HG03521 (cell line): Measurements from ENCODE around the gene FAIM2.

ENCODE experiments used
- ATAC-seq: cut with Tn5 transposase; IDR thresholded peaks from one replicate; pipeline ENCODE4 v1.9.1; 2021; ENCODE audit warnings: mild to moderate bottlenecking, moderate library complexity; ENCODE audit not compliant: unreplicated experiment

The FAIM2 gene

DNA sequence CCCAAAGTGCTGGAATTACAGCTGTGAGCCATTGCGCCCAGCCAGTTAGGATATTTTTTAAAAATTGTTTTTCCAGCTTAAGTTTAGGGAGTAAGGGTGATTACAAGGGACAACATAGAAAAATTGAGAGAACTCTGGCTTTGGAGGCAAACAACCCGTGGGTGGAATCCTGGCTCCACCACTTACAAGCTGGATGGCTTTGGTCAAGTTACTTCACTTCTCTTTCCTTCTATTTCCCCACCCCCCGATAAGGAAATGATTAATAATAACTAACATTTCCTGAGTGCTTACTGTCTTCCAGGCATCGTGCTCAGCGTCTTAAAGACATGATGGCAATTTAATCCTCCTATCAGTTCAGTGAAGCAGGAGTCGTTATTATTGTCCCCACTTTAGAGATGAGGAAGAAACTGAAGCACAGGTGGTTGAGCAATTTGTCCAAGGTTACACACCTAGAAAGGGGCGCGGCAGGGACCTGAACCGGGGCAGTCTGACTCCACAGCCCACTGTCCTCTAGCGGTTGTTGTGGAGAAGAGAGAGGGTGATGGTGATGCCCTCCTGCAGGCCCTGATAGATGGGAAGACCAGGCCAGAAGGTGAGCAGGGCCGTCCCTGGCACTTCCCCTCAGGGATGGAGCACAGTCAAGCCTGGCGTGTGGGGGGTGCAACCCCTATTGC is 16.7 kb upstream of the FAIM2 start:
- ATAC-seq, result no peak

DNA sequence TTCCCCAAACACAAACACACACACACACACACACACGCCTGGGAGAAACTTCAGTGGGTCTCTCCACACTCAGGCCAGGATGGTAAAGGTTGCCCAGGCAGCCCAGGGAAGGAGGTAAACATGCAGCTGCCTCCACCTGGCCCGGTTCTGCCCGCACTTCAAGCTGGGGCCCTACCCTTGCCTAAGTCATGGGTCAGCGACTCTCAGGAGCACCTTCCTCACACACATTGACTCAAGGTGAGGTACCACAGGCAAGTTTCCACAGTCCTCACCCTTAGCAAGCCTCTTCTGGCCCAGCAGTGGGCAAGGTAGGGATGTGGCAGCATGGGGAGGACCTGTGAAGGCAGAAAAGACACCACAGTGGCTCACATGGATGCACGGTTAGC is 14.1 kb upstream of the FAIM2 start:
- ATAC-seq, result no peak

DNA sequence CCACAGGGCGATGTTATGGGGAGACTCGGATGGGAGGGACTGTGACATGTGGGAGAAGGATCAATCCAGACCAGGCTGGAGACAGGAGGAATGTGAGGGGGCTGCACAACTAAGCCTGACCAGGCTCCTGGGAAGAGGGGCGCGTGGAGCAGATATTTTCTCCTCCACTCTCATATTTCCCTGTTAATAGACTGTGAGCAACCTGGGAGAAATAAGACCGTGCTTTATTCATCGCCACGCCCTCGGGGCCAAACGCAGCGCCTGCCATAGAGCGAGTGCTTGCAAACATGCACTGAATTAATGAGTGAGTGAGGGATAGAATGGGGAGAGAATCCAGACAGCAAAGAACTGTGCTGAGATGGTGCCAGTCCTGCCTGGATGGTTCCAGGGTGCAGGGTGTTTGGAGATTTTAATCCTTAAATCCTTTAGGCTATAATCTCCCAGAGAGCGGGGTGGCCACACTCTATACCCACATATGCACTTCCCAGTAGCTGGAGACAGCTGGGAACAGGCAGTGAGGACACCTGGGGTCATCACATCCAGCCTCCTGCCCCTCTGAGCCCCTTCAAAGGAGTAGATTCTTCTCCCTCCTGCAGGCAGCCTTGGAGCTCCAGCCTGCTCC is 13.6 kb upstream of the FAIM2 start:
- no peak for ATAC-seq

- ATAC-seq, result no peak
Measured at GRCh38 chr12:49916129-49916919, 12.6 kb upstream of the FAIM2 start.

- no peak for ATAC-seq
Measured at GRCh38 chr12:49912345-49913255, 8.9 kb upstream of the FAIM2 start.

- no peak for ATAC-seq
Measured at GRCh38 chr12:49911213-49911605, 7.5 kb upstream of the FAIM2 start.

DNA sequence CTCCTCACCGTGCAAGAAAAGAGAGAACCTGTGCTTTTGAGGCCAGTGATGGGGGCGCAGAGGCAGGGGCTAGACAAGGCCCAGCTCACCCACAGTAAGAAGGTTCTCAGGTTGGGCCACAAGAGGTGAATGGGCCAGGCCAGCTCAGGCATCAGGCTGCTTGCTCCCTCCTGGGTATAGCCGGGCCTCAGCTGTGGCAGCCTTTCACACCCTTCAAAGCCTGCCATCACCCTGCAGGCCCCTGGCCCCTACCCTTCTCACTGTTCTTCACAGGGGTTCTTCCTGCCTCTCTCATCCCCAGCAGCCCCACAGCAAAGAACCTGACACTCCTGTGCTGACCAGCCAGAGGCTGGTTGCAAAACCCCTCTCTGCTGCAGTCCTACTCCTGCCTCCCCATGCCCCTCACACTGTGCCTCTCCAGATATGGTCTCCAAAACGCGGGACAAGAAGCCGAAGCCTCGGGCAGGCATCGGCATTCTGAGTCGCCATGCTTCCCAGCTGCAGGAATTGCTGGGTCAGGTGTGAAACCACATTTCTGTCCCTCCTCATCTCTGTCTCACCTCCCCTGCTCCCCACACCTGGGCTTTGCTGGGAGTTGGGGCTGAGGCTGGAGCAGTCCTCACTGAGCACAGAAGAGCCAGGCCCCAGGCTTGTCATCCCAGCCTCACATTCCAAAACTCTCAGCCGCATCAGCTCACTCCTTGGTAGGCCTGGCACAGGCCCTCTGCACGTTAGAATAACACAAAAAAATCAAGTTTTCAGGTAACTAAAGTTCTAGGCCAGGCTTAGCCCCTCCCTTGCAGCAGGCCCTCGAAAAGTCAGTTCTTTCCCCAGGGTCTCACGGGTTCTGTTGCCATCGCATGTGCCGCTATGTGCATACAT is 6.9 kb upstream of the FAIM2 start:
- no peak for ATAC-seq

GRCh38 chr12:49909826-49910225 is 6.1 kb upstream of the FAIM2 start:
- ATAC-seq, result no peak

GRCh38 chr12:49909356-49909755 is 5.7 kb upstream of the FAIM2 start:
- no peak for ATAC-seq

DNA sequence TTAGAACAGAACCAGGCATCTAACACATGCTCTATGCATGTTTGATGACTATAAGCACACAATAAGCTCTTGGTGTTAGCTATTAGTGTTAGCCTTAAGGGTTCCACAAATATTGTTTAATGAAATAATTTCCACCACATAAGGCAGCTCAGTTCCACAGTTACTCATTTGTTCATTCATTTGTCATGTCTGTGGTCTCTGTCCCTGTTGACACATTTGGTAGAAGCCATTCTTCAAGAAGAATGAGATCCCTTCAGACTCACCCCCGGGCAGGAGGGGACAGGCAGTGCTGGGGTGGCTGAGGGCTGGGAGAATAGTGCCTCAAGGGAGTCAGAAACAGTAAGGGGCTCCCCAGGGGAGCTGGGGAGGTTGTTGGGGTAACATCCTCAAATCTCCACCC is 3.7 kb upstream of the FAIM2 start:
- no peak for ATAC-seq

DNA sequence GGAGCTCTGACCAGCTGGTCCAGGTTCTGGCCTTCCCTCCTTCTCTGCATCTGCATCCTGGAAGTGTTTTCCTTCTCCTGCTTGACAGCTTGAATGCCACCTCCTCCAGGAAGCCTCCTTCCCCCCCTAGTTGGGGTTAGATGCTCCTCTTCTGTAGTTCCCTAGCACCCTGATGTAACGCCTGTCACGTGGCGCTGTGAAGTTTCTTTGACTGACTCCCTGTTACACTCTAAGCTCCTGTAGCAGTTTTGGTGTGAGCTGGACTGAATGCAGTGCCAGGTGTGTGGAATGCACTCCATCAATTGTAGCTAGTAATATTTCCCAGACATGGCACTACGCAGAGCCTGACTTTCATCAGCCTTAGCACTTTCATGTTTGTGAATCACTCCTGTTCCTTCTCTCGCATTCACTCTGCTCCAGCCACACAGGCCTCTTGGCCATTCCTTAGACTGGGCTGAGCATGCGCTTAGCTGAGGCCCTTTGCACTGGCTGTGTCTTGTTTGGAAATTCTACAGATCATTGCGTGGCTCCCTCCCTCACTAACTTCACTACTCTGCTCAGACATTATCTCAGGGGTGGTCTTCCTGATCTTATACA is 2.1 kb upstream of the FAIM2 start:
- ATAC-seq, result no peak

DNA sequence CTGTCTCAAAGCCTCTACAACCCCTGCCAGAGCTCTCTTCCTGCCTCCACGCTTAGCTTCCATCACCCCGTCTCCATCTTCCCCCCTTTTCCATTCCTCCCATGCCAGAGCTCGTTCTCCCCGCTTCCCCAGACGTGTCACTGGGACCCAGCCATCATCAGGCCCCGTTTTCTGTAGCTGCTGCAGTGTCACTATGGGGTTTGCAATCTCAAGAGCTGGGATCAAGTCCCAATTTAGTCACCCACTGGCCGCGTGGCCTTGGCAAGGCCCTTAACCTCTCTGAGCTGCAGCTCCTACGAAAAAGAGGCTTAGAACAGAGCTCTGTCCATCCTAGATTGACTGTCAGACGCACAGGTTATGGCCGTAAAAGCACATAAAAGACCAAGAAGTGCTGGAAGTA is 901 bp upstream of the FAIM2 start:
- no peak for ATAC-seq

DNA sequence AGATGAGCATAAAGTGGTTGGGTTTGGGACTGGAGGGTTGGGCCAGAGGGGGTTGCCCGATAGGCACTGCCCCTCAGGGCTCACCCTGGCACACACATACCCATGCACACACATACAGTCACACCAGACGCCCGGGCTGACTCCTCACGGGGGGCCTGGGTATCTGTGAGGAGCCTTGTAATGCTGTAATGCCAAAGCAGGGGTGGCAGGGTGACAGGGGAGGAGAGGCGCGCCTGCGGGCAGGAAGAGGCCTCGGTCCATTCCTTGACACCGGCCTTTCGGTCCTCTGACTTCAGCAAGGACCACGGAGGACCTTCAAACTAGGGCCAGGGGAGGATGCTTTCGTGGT is 375 bp downstream of the FAIM2 start:
- ATAC-seq, result no peak

DNA sequence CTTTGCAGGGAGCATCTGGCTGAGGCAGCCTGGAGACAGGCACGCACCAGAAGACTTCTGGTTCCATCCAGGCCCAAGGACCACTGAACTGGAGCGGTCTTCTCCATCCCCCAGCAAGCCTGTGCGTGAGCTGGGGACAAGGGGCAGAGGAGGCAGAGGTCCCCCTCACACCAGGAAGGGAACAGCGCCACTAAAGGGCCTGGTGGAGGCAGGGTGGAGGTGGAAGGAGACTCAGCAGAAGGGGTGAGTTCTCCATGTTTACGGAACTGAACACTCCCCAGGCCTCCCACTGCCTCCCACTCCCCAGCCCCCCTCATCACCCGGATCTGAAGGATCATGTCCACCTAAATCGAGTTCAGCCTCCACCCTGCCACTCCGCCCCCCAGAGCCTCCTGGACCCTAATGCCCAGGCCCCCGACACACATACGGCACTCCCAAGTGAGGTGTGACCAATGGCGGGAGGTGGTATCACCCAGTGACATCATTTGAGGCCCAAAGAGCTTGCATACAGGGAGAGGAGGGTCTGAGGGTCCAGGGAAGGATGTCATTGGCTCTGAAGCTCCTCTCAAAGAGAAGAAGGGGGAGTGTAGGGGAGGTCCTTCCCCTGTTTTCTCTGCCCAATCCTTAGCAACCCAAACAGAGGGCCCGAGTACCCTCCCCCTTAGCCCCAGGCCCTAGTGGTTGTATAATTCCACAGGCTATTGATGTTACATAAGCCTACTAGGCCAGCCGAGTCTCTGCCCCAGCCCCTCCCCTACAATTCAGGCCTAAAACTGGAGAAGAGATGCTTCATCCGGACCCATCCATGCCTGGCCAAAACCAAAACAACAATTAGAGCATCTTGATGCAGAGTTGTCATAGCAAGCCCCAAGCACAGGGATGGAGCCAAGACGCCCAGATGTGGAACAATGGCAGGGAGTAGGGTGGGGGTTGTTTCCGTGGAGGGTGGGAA is 1.0 kb downstream of the FAIM2 start:
- ATAC-seq, result no peak

GRCh38 chr12:49901986-49902385 is 1.7 kb downstream of the FAIM2 start:
- no peak for ATAC-seq

GRCh38 chr12:49901026-49901425 is 2.7 kb downstream of the FAIM2 start:
- no peak for ATAC-seq

DNA sequence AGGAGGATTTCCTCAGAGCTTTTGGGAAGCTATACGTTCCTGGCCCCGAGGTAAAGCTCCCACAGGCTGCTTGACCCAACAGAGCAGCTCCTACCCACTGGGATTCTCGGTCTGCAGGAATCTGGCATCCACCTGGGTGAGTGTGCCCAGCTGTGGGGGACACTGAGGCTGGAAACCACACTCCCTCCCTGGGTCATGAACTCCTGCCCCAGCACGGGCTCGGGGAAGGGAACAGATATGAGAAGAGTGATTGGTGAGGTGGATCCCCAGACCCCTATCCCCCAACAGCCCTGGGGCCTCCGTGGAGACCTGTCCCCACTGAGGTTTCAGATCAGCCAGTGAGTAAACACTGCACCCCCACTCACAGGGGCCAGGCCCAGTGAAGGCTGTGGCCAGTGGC is 3.3 kb downstream of the FAIM2 start:
- ATAC-seq, result no peak

DNA sequence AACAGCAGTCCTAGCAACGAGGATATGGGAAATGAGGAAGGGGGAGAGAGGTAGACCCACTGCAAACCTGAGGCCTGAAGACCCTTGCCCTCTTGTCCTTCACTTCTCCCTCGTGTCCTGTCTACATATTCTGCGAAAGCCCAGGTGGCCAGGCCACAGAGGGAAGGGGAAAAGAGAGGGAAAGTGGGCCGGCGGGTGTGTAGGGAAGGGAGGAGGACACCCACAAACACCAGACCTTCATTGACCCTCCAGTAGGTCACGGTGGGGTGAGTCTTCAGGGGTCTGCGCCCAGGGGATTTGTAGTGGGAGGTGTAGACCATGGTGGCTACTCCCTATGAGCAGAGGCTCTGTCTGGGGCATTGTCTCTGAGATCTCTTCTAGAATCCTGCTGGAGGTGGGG is 3.8 kb downstream of the FAIM2 start:
- no peak for ATAC-seq
